IMR-90 (cell line): Measurements from ENCODE around the gene PPFIA2. TPM values are rescaled to one million over a fixed set of nuclear protein-coding genes. Genes with fewer than 3 reads are reported as not detected.

Source experiments
- ATAC-seq: fragments of 200-7000 bp; cut with Tn5 transposase; 2 replicates; pipeline ENCODE4 v1.9.1; 2020; ENCODE audit warnings: low read depth, mild to moderate bottlenecking, moderate library complexity
- BruUV-seq: library from RNA; stranded (reverse); fragments of 400-500 nt; replicated peaks from 2 replicates; lab custom pipeline; 2021; lab: Mats Ljungman, UMichigan
- CTCF ChIA-PET: fragments of 300-600 bp; formaldehyde crosslinking; extraction: SDS; loops from one replicate; lab custom pipeline; 2021; ENCODE audit warnings: antibody characterized with exemption; lab: Yijun Ruan, JAX
- POLR2A ChIA-PET: fragments of 300-600 bp; sonication (Branson Sonifier 250); formaldehyde crosslinking; loops from one replicate; lab custom pipeline; 2022; ENCODE audit warnings: antibody characterized with exemption; ENCODE audit not compliant: unreplicated experiment; lab: Charles Lee
- DNase-seq: peaks from one replicate; pipeline ENCODE4 v3.0.0; 2013
- H2AFZ ChIP-seq: replicated peaks from 2 replicates; pipeline ENCODE3; 2013; ENCODE audit warnings: low read length, mild to moderate bottlenecking; ENCODE audit not compliant: poor library complexity
- H2AK5ac ChIP-seq: 2 replicates; pipeline ENCODE4 v1.6.1; 2013; ENCODE audit warnings: low read depth, low read length, inconsistent platforms
- H2AK9ac ChIP-seq: replicated peaks from 2 replicates; pipeline ENCODE3; 2013; ENCODE audit warnings: mild to moderate bottlenecking, low read depth, low read length, moderate library complexity; ENCODE audit not compliant: poor library complexity
- H2BK120ac ChIP-seq: 2 replicates; pipeline ENCODE4 v1.6.1; 2013; ENCODE audit warnings: low read depth, low read length, inconsistent platforms
- H2BK15ac ChIP-seq: 3 replicates; pipeline ENCODE4 v1.6.1; 2013; ENCODE audit warnings: low read depth, low read length, inconsistent platforms
- H2BK20ac ChIP-seq: 2 replicates; pipeline ENCODE4 v1.6.1; 2013; ENCODE audit warnings: low read depth, mild to moderate bottlenecking, inconsistent platforms, low read length, moderate library complexity
- H2BK5ac ChIP-seq: 2 replicates; pipeline ENCODE4 v1.6.1; 2013; ENCODE audit warnings: mild to moderate bottlenecking, low read depth, low read length, inconsistent platforms; ENCODE audit not compliant: poor library complexity, severe bottlenecking
- H3K14ac ChIP-seq: replicated peaks from 2 replicates; pipeline ENCODE4 v1.6.1; 2013; ENCODE audit warnings: low read depth, low read length, inconsistent platforms
- H3K18ac ChIP-seq: 2 replicates; pipeline ENCODE4 v1.6.1; 2013; ENCODE audit warnings: low read depth, low read length, control low read depth
- H3K23ac ChIP-seq: 2 replicates; pipeline ENCODE4 v1.6.1; 2013; ENCODE audit warnings: low read depth, low read length, inconsistent platforms
- H3K27ac ChIP-seq: 2 replicates; pipeline ENCODE4 v1.5.1; 2013; ENCODE audit warnings: mild to moderate bottlenecking, control low read depth, low read length; ENCODE audit not compliant: insufficient read depth
- H3K27me3 ChIP-seq: 2 replicates; pipeline ENCODE4 v1.6.1; 2013; ENCODE audit warnings: low read length; ENCODE audit not compliant: control insufficient read depth, insufficient read depth
- H3K36me3 ChIP-seq: 2 replicates; pipeline ENCODE4 v1.6.1; 2013; ENCODE audit warnings: low read length, mixed read lengths; ENCODE audit not compliant: control insufficient read depth, insufficient read depth
- H3K4ac ChIP-seq: 2 replicates; pipeline ENCODE4 v1.6.1; 2013; ENCODE audit warnings: low read depth, low read length, inconsistent platforms
- H3K4me1 ChIP-seq: 2 replicates; pipeline ENCODE4 v1.6.1; 2013; ENCODE audit warnings: low read length, mixed read lengths; ENCODE audit not compliant: control insufficient read depth, insufficient read depth
- H3K4me2 ChIP-seq: 2 replicates; pipeline ENCODE4 v1.6.1; 2013; ENCODE audit warnings: low read depth, mild to moderate bottlenecking, control low read depth, low read length, moderate library complexity
- H3K4me3 ChIP-seq: 2 replicates; pipeline ENCODE4 v1.5.1; 2013; ENCODE audit warnings: low read depth, mild to moderate bottlenecking, control low read depth, low read length, moderate library complexity; ENCODE audit not compliant: insufficient read depth
- H3K56ac ChIP-seq: 2 replicates; pipeline ENCODE4 v1.6.1; 2013; ENCODE audit warnings: low read length, inconsistent platforms; ENCODE audit not compliant: insufficient read depth; ENCODE audit errors: extremely low read depth
- H3K79me1 ChIP-seq, 2 experiments: 2 replicates each; pipeline ENCODE4 v1.6.1; 2013; ENCODE audit warnings: low read length in 2 of 2, inconsistent platforms in 1 of 2, low read depth in 1 of 2
- H3K9ac ChIP-seq: 2 replicates; pipeline ENCODE4 v1.6.1; 2013; ENCODE audit warnings: low read depth, low read length, control low read depth
- H3K9me1 ChIP-seq: 2 replicates; pipeline ENCODE4 v1.6.1; 2013; ENCODE audit warnings: low read length, inconsistent platforms; ENCODE audit not compliant: insufficient read depth
- H3K9me3 ChIP-seq: 2 replicates; pipeline ENCODE4 v1.6.1; 2013; ENCODE audit warnings: low read length; ENCODE audit not compliant: control insufficient read depth, insufficient read depth
- H4K20me1 ChIP-seq: 2 replicates; pipeline ENCODE4 v1.6.1; 2013; ENCODE audit warnings: low read length, inconsistent platforms; ENCODE audit not compliant: insufficient read depth
- H4K5ac ChIP-seq: 2 replicates; pipeline ENCODE4 v1.6.1; 2013; ENCODE audit warnings: mild to moderate bottlenecking, low read depth, low read length, control low read depth
- H4K8ac ChIP-seq, 2 experiments: 2 replicates each; pipeline ENCODE4 v1.6.1; 2013; ENCODE audit warnings: low read depth in 2 of 2, low read length in 2 of 2, control low read depth in 1 of 2, inconsistent platforms in 1 of 2
- H4K91ac ChIP-seq: 2 replicates; pipeline ENCODE4 v1.6.1; 2013; ENCODE audit warnings: low read depth, low read length, inconsistent platforms; ENCODE audit not compliant: insufficient read depth
- CEBPB ChIP-seq: IDR thresholded peaks from 2 replicates; pipeline ENCODE4 v1.6.1; 2012; ENCODE audit warnings: low read depth, low read length, improper control_type of control experiment
- CHD1 ChIP-seq: IDR thresholded peaks from 2 replicates; pipeline ENCODE4 v1.6.1; 2012; ENCODE audit warnings: low read depth, low read length, improper control_type of control experiment
- MAFK ChIP-seq: IDR thresholded peaks from 2 replicates; pipeline ENCODE4 v1.6.1; 2012; ENCODE audit warnings: low read depth, low read length, improper control_type of control experiment
- MXI1 ChIP-seq: IDR thresholded peaks from 2 replicates; pipeline ENCODE4 v1.6.1; 2012; ENCODE audit warnings: low read depth, mild to moderate bottlenecking, low read length, moderate library complexity, borderline replicate concordance
- NFE2L2 ChIP-seq: fragments of 150-350 bp; IDR thresholded peaks from 2 replicates; pipeline ENCODE4 v1.6.1; 2016; ENCODE audit warnings: low read depth, mild to moderate bottlenecking, low read length
- POLR2A ChIP-seq: IDR thresholded peaks from 2 replicates; pipeline ENCODE4 v1.6.1; 2012; ENCODE audit warnings: mild to moderate bottlenecking, low read depth, low read length
- RAD21 ChIP-seq: IDR thresholded peaks from 2 replicates; pipeline ENCODE4 v1.6.1; 2012; ENCODE audit warnings: low read length, improper control_type of control experiment
- RCOR1 ChIP-seq: IDR thresholded peaks from 2 replicates; pipeline ENCODE4 v1.6.1; 2012; ENCODE audit warnings: mild to moderate bottlenecking, low read length, improper control_type of control experiment; ENCODE audit not compliant: insufficient replicate concordance
- RFX5 ChIP-seq: IDR thresholded peaks from 2 replicates; pipeline ENCODE4 v1.8.0; 2012; ENCODE audit warnings: low read depth, mild to moderate bottlenecking, low read length, moderate library complexity
- SMC3 ChIP-seq: fragments of 150-350 bp; IDR thresholded peaks from 2 replicates; pipeline ENCODE4 v1.6.1; 2016; ENCODE audit warnings: low read depth, mild to moderate bottlenecking, antibody characterized with exemption, low read length, moderate library complexity
- USF2 ChIP-seq: fragments of 150-350 bp; IDR thresholded peaks from 2 replicates; pipeline ENCODE4 v1.6.1; 2017; ENCODE audit warnings: mild to moderate bottlenecking, antibody characterized with exemption, low read length, low read depth
- WGBS, 2 experiments: methylation state at CpG; one replicate each; pipeline versions ENCODE4 v1.1.5 to v1.1.7; 2013; ENCODE audit warnings: missing lambda C conversion rate in 2 of 2; ENCODE audit not compliant: insufficient read length in 1 of 2; ENCODE audit errors: extremely low coverage in 2 of 2; 5-methylcytosine and 5-hydroxymethylcytosine counted together
- dilution Hi-C: fragments of 300-500 bp; cut with HindIII; formaldehyde crosslinking; loops from one replicate; pipeline ENCODE4 v1.14.3; 2018; ENCODE audit warnings: low sequenced_read_pairs; ENCODE audit not compliant: unreplicated experiment
- in situ Hi-C: fragments of 300-500 bp; cut with MboI; formaldehyde crosslinking; loops from 3 replicates; pipeline ENCODE4 v1.14.3; 2019; ENCODE audit warnings: low sequenced_read_pairs, inconsistent platforms, mixed read lengths
- intact Hi-C: fragments of 100-400 bp; cut with micrococcal nuclease; formaldehyde crosslinking; loops from 2 replicates; pipeline ENCODE4 v1.10.0; 2022
- polyA plus RNA-seq, 3 experiments: library from polyadenylated mRNA; depleted of rRNA; stranded (reverse); fragments of >200 nt; gene quantifications; 2 replicates each; pipeline ENCODE4 v1.2.3, GENCODE V29; 2012; ENCODE audit warnings: low replicate concordance in 1 of 3
- total RNA-seq: library from RNA; depleted of rRNA; stranded (reverse); fragments of >200 nt; gene quantifications from 2 replicates; pipeline ENCODE4 v1.2.3, GENCODE V29; 2012

The PPFIA2 gene
- total and polyA plus RNA-seq, 2 of the 4 experiments (the other 2 are of a cell fraction): 0.29 to 1.3 TPM

GRCh38 chr12:81572411-81572810 lies 186.7 kb downstream of the PPFIA2 start:
- H2BK20ac ChIP-seq: no peak overlapping the region
- TF ChIP-seq CEBPB (no peak), MAFK (no peak), USF2 (no peak), RAD21 (no peak), SMC3 (no peak), CHD1 (no peak), MXI1 (no peak), NFE2L2 (no peak), RCOR1 (no peak), RFX5 (no peak), POLR2A (no peak)
- dilution Hi-C loops: no loop called here

More at GRCh38 chr12:81572411-81572810, 186.7 kb downstream of the PPFIA2 start:
- Histone ChIP-seq H4K8ac (no peak overlapping the region), H3K36me3 (no peaks in the 10 kb centered on the region), H2BK120ac (no peak overlapping the region), H3K56ac (no peak overlapping the region), H2BK5ac (no peak overlapping the region), H4K91ac (no peak overlapping the region), H3K4me2 (no peak overlapping the region), H3K4me1 (no peaks in the 10 kb centered on the region), H2AK9ac (no peak overlapping the region), H3K27me3 (no peaks in the 10 kb centered on the region), H4K5ac (no peak overlapping the region), H2AK5ac (no peak overlapping the region), H3K14ac (no peak overlapping the region), H3K4me3 (no peak overlapping the region), H3K18ac (no peak overlapping the region), H4K20me1 (no peaks in the 10 kb centered on the region), H3K79me1 (no peaks in the 10 kb centered on the region), H3K9me1 (no peaks in the 10 kb centered on the region), H3K4ac (no peak overlapping the region), H2AFZ (no peak overlapping the region), H3K27ac (no peak overlapping the region), H2BK15ac (no peak overlapping the region), H3K9me3 (no peaks in the 10 kb centered on the region), H3K23ac (no peak overlapping the region), H3K9ac (no peak overlapping the region)
- in situ Hi-C loops (no loop called here), intact Hi-C loops (no loop called here)
- BruUV-seq: no TSS peak
- WGBS, 2 experiments: 20% methylated on average over 1 of the region's 1 CpG; no CpG with 5 or more reads in 1 of the 2 experiments
- ChIA-PET POLR2A (no interaction called here), CTCF (interaction anchor here (0.6 kb wide), 1 partner anchor 1144 kb away, joined by 4 read pairs; no protein-coding TSS in a partner anchor)
- no peak for DNase-seq
- ATAC-seq: no peak
